ENCODE measurements around the gene VAT1L.

Gene VAT1L

DNA sequence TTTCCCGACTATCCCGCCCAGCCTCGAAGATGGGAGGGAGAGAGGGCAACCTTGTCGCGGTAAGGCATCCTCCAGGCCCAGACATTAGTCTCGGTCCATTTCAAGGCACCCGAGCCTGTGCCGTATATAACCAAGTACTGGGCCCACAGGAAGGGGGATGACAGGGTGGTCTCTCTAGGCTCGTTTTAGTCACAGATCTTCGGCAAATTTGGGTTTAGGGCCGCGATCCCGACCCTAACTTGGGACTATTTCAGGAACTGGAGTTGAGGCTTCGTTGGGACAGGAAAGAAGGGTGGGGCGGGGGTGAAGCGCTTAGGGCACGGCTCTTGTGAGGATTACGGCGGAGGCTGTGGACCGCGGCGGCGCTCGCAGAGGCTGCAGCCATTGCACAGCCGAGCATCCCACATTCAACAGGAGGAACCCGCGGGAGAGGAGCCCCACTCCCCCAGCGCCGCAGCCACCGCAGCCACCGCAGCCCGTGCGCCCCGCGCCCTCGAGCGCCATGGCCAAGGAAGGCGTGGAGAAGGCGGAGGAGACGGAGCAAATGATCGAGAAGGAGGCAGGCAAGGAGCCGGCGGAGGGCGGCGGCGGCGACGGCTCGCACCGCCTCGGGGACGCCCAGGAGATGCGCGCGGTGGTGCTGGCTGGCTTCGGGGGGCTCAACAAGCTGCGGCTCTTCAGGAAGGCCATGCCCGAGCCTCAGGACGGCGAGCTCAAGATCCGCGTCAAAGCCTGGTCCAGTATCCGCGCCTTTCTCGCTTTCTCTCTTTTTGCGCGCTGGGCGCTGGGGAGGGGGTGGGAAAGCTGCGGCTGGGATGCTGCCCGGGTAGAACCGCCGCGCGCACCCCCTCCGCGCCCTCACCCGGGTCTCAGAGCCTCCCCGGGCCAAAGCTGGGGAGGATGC lies at the start of gene VAT1L:
Gene VAT1L, plus strand, starts transcription at position 384 of the 904 bp plus-strand sequence. Its CDS starts 119 bp downstream, at position 503.
- Histone ChIP-seq H3K4me1 (ENCODE audit: insufficient read depth, low read length, severe bottlenecking) (no peaks in the 10 kb centered on the region), H3K36me3 (ENCODE audit: insufficient read depth, low read length) (no peaks in the 10 kb centered on the region), H3K9ac (ENCODE audit: low read length) (no peak within 1 kb of the TSS), H3K27me3 (ENCODE audit: insufficient read depth, low read length) (no peaks in the 10 kb centered on the region), H3K79me2 (ENCODE audit: insufficient read depth, low read length) (no peaks in the 10 kb centered on the region), H2AFZ (ENCODE audit: low read length) (no peak within 1 kb of the TSS), H3K9me3 (ENCODE audit: low read length) (no peaks in the 10 kb centered on the region), H3K4me2 (ENCODE audit: low read length) (no peak within 1 kb of the TSS), H3K27ac (ENCODE audit: low read depth, low read length, poor library complexity, severe bottlenecking) (no peak within 1 kb of the TSS), H3F3A (ENCODE audit: insufficient read depth, low read length) (no peaks in the 10 kb centered on the region), H3K4me3 (ENCODE audit: low read depth, low read length, poor library complexity, severe bottlenecking) (no peak within 1 kb of the TSS), H4K20me1 (ENCODE audit: insufficient read depth, low read length) (no peaks in the 10 kb centered on the region), H3K9me2 (ENCODE audit: low read depth, low read length) (no peaks in the 10 kb centered on the region)
- no peak for TF ChIP-seq EZH2 (IDR thresholded peaks at IDR 0.05; ENCODE audit: borderline replicate concordance, low read length)
- TF ChIP-seq CTCF (IDR thresholded peaks at IDR 0.05; ENCODE audit: low read length): no peak

- H3K4me2 ChIP-seq (ENCODE audit: low read length): no peak overlapping the region
- H3F3A ChIP-seq (ENCODE audit: insufficient read depth, low read length): no peaks in the 10 kb centered on the region
- H3K9me2 ChIP-seq (ENCODE audit: low read depth, low read length): no peaks in the 10 kb centered on the region
- H3K79me2 ChIP-seq (ENCODE audit: insufficient read depth, low read length): no peaks in the 10 kb centered on the region
- H4K20me1 ChIP-seq (ENCODE audit: insufficient read depth, low read length): no peaks in the 10 kb centered on the region
- no peaks in the 10 kb centered on the region for H3K4me1 ChIP-seq (ENCODE audit: insufficient read depth, low read length, severe bottlenecking)
- H3K9ac ChIP-seq (ENCODE audit: low read length): no peak overlapping the region
- no peak overlapping the region for H3K4me3 ChIP-seq (ENCODE audit: low read depth, low read length, poor library complexity, severe bottlenecking)
- H2AFZ ChIP-seq (ENCODE audit: low read length): no peak overlapping the region
- no peak for TF ChIP-seq CTCF (IDR thresholded peaks at IDR 0.05; ENCODE audit: low read length)
- TF ChIP-seq EZH2 (IDR thresholded peaks at IDR 0.05; ENCODE audit: borderline replicate concordance, low read length): no peak
- no peak overlapping the region for H3K27ac ChIP-seq (ENCODE audit: low read depth, low read length, poor library complexity, severe bottlenecking)
- no peaks in the 10 kb centered on the region for H3K9me3 ChIP-seq (ENCODE audit: low read length)
- H3K27me3 ChIP-seq (ENCODE audit: insufficient read depth, low read length): no peaks in the 10 kb centered on the region
- H3K36me3 ChIP-seq (ENCODE audit: insufficient read depth, low read length): no peaks in the 10 kb centered on the region
These were observed 49.4 kb upstream of the VAT1L start for GRCh38 chr16:77738706-77739558.

GRCh38 chr16:77739559-77739892 lies 48.8 kb upstream of the VAT1L start:
- no peaks in the 10 kb centered on the region for H3K9me3 ChIP-seq (ENCODE audit: low read length)
- H2AFZ ChIP-seq (ENCODE audit: low read length): no peak overlapping the region
- no peak for TF ChIP-seq CTCF (IDR thresholded peaks at IDR 0.05; ENCODE audit: low read length)
- no peak for TF ChIP-seq EZH2 (IDR thresholded peaks at IDR 0.05; ENCODE audit: borderline replicate concordance, low read length)
- no peaks in the 10 kb centered on the region for H3K9me2 ChIP-seq (ENCODE audit: low read depth, low read length)
- H3K27ac ChIP-seq (ENCODE audit: low read depth, low read length, poor library complexity, severe bottlenecking): no peak overlapping the region
- H3K79me2 ChIP-seq (ENCODE audit: insufficient read depth, low read length): no peaks in the 10 kb centered on the region
- H3K36me3 ChIP-seq (ENCODE audit: insufficient read depth, low read length): no peaks in the 10 kb centered on the region
- H3K9ac ChIP-seq (ENCODE audit: low read length): no peak overlapping the region
- no peaks in the 10 kb centered on the region for H3F3A ChIP-seq (ENCODE audit: insufficient read depth, low read length)
- no peaks in the 10 kb centered on the region for H3K4me1 ChIP-seq (ENCODE audit: insufficient read depth, low read length, severe bottlenecking)
- H4K20me1 ChIP-seq (ENCODE audit: insufficient read depth, low read length): no peaks in the 10 kb centered on the region
- no peaks in the 10 kb centered on the region for H3K27me3 ChIP-seq (ENCODE audit: insufficient read depth, low read length)
- H3K4me2 ChIP-seq (ENCODE audit: low read length): no peak overlapping the region
- H3K4me3 ChIP-seq (ENCODE audit: low read depth, low read length, poor library complexity, severe bottlenecking): no peak overlapping the region

All from OCI-LY1 (cell line).